ENCODE results near the gene SFMBT2. TPM values are rescaled to one million over a fixed set of nuclear protein-coding genes. Genes with fewer than 3 reads are reported as not detected.
A peak's percentile ranks its signal among the peaks of the same experiment; 100 is the strongest.

The SFMBT2 gene
- total and polyA plus RNA-seq, 4 donors: 2.9 to 11.0 (median 6.5) TPM

DNA sequence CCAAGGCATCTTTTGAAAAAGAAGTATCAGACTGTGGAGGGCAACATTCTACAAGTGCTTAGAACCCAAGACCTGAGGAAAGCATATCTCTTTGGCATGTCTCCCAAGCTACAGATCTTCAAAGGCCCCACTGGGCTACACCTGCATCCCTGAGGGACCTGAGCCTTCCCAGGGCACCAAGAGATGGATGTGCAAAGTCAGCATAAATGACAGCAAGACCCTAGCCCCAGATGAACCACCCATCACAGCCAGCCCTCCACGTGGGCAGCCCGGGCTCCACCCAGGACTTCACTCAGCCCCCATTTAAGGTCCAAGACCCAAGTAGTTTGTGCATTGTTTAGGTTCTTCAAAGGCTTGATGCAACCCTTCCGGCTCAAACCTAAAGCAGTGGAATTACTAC is 123.5 kb downstream of the SFMBT2 start:
- H3K27me3 ChIP-seq (ENCODE audit: control insufficient read depth in 3 of 3, insufficient read depth in 3 of 3, low read length in 2 of 3): no peaks in the 10 kb centered on the region
- H3K4me3 ChIP-seq: no peak overlapping the region
- H3K4me1 ChIP-seq (ENCODE audit: control insufficient read depth in 5 of 5, insufficient read depth in 5 of 5, low read length in 5 of 5): peaks cover 0 to 5% (median 2%) of the 10 kb centered on the region in 5 donors
- TF ChIP-seq, protein P1, sequence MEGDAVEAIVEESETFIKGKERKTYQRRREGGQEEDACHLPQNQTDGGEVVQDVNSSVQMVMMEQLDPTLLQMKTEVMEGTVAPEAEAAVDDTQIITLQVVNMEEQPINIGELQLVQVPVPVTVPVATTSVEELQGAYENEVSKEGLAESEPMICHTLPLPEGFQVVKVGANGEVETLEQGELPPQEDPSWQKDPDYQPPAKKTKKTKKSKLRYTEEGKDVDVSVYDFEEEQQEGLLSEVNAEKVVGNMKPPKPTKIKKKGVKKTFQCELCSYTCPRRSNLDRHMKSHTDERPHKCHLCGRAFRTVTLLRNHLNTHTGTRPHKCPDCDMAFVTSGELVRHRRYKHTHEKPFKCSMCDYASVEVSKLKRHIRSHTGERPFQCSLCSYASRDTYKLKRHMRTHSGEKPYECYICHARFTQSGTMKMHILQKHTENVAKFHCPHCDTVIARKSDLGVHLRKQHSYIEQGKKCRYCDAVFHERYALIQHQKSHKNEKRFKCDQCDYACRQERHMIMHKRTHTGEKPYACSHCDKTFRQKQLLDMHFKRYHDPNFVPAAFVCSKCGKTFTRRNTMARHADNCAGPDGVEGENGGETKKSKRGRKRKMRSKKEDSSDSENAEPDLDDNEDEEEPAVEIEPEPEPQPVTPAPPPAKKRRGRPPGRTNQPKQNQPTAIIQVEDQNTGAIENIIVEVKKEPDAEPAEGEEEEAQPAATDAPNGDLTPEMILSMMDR (IDR thresholded peaks at IDR 0.05; ENCODE audit: control extremely low read depth, extremely low read depth): no peak
- H3K36me3 ChIP-seq (ENCODE audit: control insufficient read depth in 4 of 4, insufficient read depth in 4 of 4, low read length in 4 of 4): peaks cover 0 to 2% (median 0%) of the 10 kb centered on the region in 4 donors
- DNase-seq (no peak), ATAC-seq (ENCODE audit: insufficient read depth, low FRiP score) (no peak)
- H3K9ac ChIP-seq (ENCODE audit: insufficient read depth in 1 of 2, low read length in 2 of 2): no peak overlapping the region
- H3K9me3 ChIP-seq (ENCODE audit: control insufficient read depth in 4 of 4, insufficient read depth in 3 of 4, low read length in 3 of 4): no peaks in the 10 kb centered on the region
- WGBS, 2 donors: 58 to 88% methylated on average over 3 of the region's 3 CpGs
- H3K27ac ChIP-seq (ENCODE audit: low read depth in 1 of 2, low read length in 1 of 2): no peak overlapping the region

DNA sequence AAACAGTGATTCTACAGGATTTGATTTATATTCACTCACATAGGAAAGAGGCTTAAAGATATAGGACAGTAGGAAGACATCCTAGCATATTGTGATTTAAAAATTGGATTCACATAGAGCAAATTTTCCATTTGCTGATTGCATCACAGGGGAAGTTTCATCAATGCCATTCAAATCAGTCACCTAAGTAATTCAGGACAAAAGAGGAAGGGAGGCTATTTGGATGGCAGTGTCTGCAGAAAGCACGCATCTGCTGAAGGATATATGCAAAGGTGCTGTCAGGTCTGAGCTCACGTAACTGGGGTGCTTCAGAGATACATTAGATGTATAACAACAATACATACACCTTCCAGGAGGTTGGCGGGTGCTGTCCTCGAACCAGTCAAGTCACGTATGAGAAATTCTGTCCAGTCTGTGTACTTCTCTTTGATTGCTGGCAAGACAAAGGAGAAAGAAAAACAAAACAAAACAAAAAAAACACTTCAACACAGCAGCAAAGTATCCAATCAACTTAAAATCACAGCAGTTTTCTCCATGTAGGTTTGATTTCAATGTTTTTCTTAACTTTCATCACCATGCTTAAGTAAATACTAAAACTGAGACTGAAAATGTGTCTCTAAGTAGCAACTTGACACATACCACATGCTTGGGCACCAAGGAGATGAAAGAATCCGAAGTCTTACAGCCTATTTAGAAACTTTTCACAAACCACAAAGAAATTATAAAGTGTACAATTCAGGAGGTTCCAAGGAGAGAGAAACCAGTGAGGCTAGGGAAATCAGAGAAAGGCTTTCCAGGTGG is 125.1 kb downstream of the SFMBT2 start:
- WGBS, 2 donors: 68 to 73% methylated on average over 6 of the region's 6 CpGs
- DNase-seq: peak in 2 of 3 donors; percentile 67 to 73
- no peak overlapping the region for H3K4me3 ChIP-seq
- H3K4me1 ChIP-seq (ENCODE audit: control insufficient read depth in 5 of 5, insufficient read depth in 5 of 5, low read length in 5 of 5): peaks cover 0 to 5% (median 2%) of the 10 kb centered on the region in 5 donors
- no peaks in the 10 kb centered on the region for H3K27me3 ChIP-seq (ENCODE audit: control insufficient read depth in 3 of 3, insufficient read depth in 3 of 3, low read length in 2 of 3)
- TF ChIP-seq, protein P1 (IDR thresholded peaks at IDR 0.05; ENCODE audit: control extremely low read depth, extremely low read depth): no peak
- H3K9ac ChIP-seq (ENCODE audit: insufficient read depth in 1 of 2, low read length in 2 of 2): no peak overlapping the region
- no peaks in the 10 kb centered on the region for H3K9me3 ChIP-seq (ENCODE audit: control insufficient read depth in 4 of 4, insufficient read depth in 3 of 4, low read length in 3 of 4)
- peaks cover 0 to 2% (median 0%) of the 10 kb centered on the region in 4 donors for H3K36me3 ChIP-seq (ENCODE audit: control insufficient read depth in 4 of 4, insufficient read depth in 4 of 4, low read length in 4 of 4)
- no peak for ATAC-seq (ENCODE audit: insufficient read depth, low FRiP score)
- no peak overlapping the region for H3K27ac ChIP-seq (ENCODE audit: low read depth in 1 of 2, low read length in 1 of 2)

DNA sequence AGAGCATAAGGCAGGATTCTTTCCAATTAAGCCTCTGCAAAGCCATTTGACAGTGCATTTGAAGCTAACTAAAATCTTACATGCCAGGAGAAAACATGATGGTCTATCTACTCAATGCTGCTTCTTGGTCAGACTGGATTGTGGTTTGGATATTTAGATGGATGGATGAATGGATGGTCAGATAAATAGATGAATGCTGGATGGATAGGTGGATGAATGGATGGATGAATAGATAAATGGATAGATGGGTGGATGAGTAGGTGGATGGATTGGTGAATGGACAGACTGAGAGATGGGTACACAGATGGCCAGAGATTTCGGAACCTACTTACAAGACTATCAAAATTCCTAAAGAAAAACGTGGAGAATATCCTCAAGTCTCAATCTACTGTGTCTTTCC is 127.6 kb downstream of the SFMBT2 start:
- peaks cover 0 to 2% (median 0%) of the 10 kb centered on the region in 4 donors for H3K36me3 ChIP-seq (ENCODE audit: control insufficient read depth in 4 of 4, insufficient read depth in 4 of 4, low read length in 4 of 4)

More for the DNA sequence above, 127.6 kb downstream of the SFMBT2 start:
- no peak overlapping the region for H3K9ac ChIP-seq (ENCODE audit: insufficient read depth in 1 of 2, low read length in 2 of 2)
- H3K4me3 ChIP-seq: no peak overlapping the region
- TF ChIP-seq, protein P1 (IDR thresholded peaks at IDR 0.05; ENCODE audit: control extremely low read depth, extremely low read depth): no peak
- DNase-seq (no peak), ATAC-seq (ENCODE audit: insufficient read depth, low FRiP score) (no peak)
- H3K4me1 ChIP-seq (ENCODE audit: control insufficient read depth in 5 of 5, insufficient read depth in 5 of 5, low read length in 5 of 5): peaks cover 0 to 5% (median 2%) of the 10 kb centered on the region in 5 donors
- WGBS, 2 donors: 93 to 94% methylated on average over 2 of the region's 2 CpGs
- no peaks in the 10 kb centered on the region for H3K27me3 ChIP-seq (ENCODE audit: control insufficient read depth in 3 of 3, insufficient read depth in 3 of 3, low read length in 2 of 3)
- H3K9me3 ChIP-seq (ENCODE audit: control insufficient read depth in 4 of 4, insufficient read depth in 3 of 4, low read length in 3 of 4): no peaks in the 10 kb centered on the region
- H3K27ac ChIP-seq (ENCODE audit: low read depth in 1 of 2, low read length in 1 of 2): no peak overlapping the region

All from lung (tissue), 12 donors.